IMR-90 (cell line): ENCODE data around the gene PRKAG3. TPM values are rescaled to one million over a fixed set of nuclear protein-coding genes. Genes with fewer than 3 reads are reported as not detected.
A peak's percentile ranks its signal among the peaks of the same experiment; 100 is the strongest.

Experiments used
- ATAC-seq: fragments of 200-7000 bp; cut with Tn5 transposase; 2 replicates; pipeline ENCODE4 v1.9.1; 2020; ENCODE audit warnings: low read depth, mild to moderate bottlenecking, moderate library complexity
- BruUV-seq: library from RNA; stranded (reverse); fragments of 400-500 nt; replicated peaks from 2 replicates; lab custom pipeline; 2021; lab: Mats Ljungman, UMichigan
- CTCF ChIA-PET: fragments of 300-600 bp; formaldehyde crosslinking; extraction: SDS; loops from one replicate; lab custom pipeline; 2021; ENCODE audit warnings: antibody characterized with exemption; lab: Yijun Ruan, JAX
- POLR2A ChIA-PET: fragments of 300-600 bp; sonication (Branson Sonifier 250); formaldehyde crosslinking; loops from one replicate; lab custom pipeline; 2022; ENCODE audit warnings: antibody characterized with exemption; ENCODE audit not compliant: unreplicated experiment; lab: Charles Lee
- DNase-seq: peaks from one replicate; pipeline ENCODE4 v3.0.0; 2013
- H2AFZ ChIP-seq: replicated peaks from 2 replicates; pipeline ENCODE3; 2013; ENCODE audit warnings: low read length, mild to moderate bottlenecking; ENCODE audit not compliant: poor library complexity
- H2AK5ac ChIP-seq: 2 replicates; pipeline ENCODE4 v1.6.1; 2013; ENCODE audit warnings: low read depth, low read length, inconsistent platforms
- H2AK9ac ChIP-seq: replicated peaks from 2 replicates; pipeline ENCODE3; 2013; ENCODE audit warnings: mild to moderate bottlenecking, low read depth, low read length, moderate library complexity; ENCODE audit not compliant: poor library complexity
- H2BK120ac ChIP-seq: 2 replicates; pipeline ENCODE4 v1.6.1; 2013; ENCODE audit warnings: low read depth, low read length, inconsistent platforms
- H2BK15ac ChIP-seq: 3 replicates; pipeline ENCODE4 v1.6.1; 2013; ENCODE audit warnings: low read depth, low read length, inconsistent platforms
- H2BK20ac ChIP-seq: 2 replicates; pipeline ENCODE4 v1.6.1; 2013; ENCODE audit warnings: low read depth, mild to moderate bottlenecking, inconsistent platforms, low read length, moderate library complexity
- H2BK5ac ChIP-seq: 2 replicates; pipeline ENCODE4 v1.6.1; 2013; ENCODE audit warnings: mild to moderate bottlenecking, low read depth, low read length, inconsistent platforms; ENCODE audit not compliant: poor library complexity, severe bottlenecking
- H3K14ac ChIP-seq: replicated peaks from 2 replicates; pipeline ENCODE4 v1.6.1; 2013; ENCODE audit warnings: low read depth, low read length, inconsistent platforms
- H3K18ac ChIP-seq: 2 replicates; pipeline ENCODE4 v1.6.1; 2013; ENCODE audit warnings: low read depth, low read length, control low read depth
- H3K23ac ChIP-seq: 2 replicates; pipeline ENCODE4 v1.6.1; 2013; ENCODE audit warnings: low read depth, low read length, inconsistent platforms
- H3K27ac ChIP-seq: 2 replicates; pipeline ENCODE4 v1.5.1; 2013; ENCODE audit warnings: mild to moderate bottlenecking, control low read depth, low read length; ENCODE audit not compliant: insufficient read depth
- H3K27me3 ChIP-seq: 2 replicates; pipeline ENCODE4 v1.6.1; 2013; ENCODE audit warnings: low read length; ENCODE audit not compliant: control insufficient read depth, insufficient read depth
- H3K36me3 ChIP-seq: 2 replicates; pipeline ENCODE4 v1.6.1; 2013; ENCODE audit warnings: low read length, mixed read lengths; ENCODE audit not compliant: control insufficient read depth, insufficient read depth
- H3K4ac ChIP-seq: 2 replicates; pipeline ENCODE4 v1.6.1; 2013; ENCODE audit warnings: low read depth, low read length, inconsistent platforms
- H3K4me1 ChIP-seq: 2 replicates; pipeline ENCODE4 v1.6.1; 2013; ENCODE audit warnings: low read length, mixed read lengths; ENCODE audit not compliant: control insufficient read depth, insufficient read depth
- H3K4me2 ChIP-seq: 2 replicates; pipeline ENCODE4 v1.6.1; 2013; ENCODE audit warnings: low read depth, mild to moderate bottlenecking, control low read depth, low read length, moderate library complexity
- H3K4me3 ChIP-seq: 2 replicates; pipeline ENCODE4 v1.5.1; 2013; ENCODE audit warnings: low read depth, mild to moderate bottlenecking, control low read depth, low read length, moderate library complexity; ENCODE audit not compliant: insufficient read depth
- H3K56ac ChIP-seq: 2 replicates; pipeline ENCODE4 v1.6.1; 2013; ENCODE audit warnings: low read length, inconsistent platforms; ENCODE audit not compliant: insufficient read depth; ENCODE audit errors: extremely low read depth
- H3K79me1 ChIP-seq, 2 experiments: 2 replicates each; pipeline ENCODE4 v1.6.1; 2013; ENCODE audit warnings: low read length in 2 of 2, inconsistent platforms in 1 of 2, low read depth in 1 of 2
- H3K9ac ChIP-seq: 2 replicates; pipeline ENCODE4 v1.6.1; 2013; ENCODE audit warnings: low read depth, low read length, control low read depth
- H3K9me1 ChIP-seq: 2 replicates; pipeline ENCODE4 v1.6.1; 2013; ENCODE audit warnings: low read length, inconsistent platforms; ENCODE audit not compliant: insufficient read depth
- H3K9me3 ChIP-seq: 2 replicates; pipeline ENCODE4 v1.6.1; 2013; ENCODE audit warnings: low read length; ENCODE audit not compliant: control insufficient read depth, insufficient read depth
- H4K20me1 ChIP-seq: 2 replicates; pipeline ENCODE4 v1.6.1; 2013; ENCODE audit warnings: low read length, inconsistent platforms; ENCODE audit not compliant: insufficient read depth
- H4K5ac ChIP-seq: 2 replicates; pipeline ENCODE4 v1.6.1; 2013; ENCODE audit warnings: mild to moderate bottlenecking, low read depth, low read length, control low read depth
- H4K8ac ChIP-seq, 2 experiments: 2 replicates each; pipeline ENCODE4 v1.6.1; 2013; ENCODE audit warnings: low read depth in 2 of 2, low read length in 2 of 2, control low read depth in 1 of 2, inconsistent platforms in 1 of 2
- H4K91ac ChIP-seq: 2 replicates; pipeline ENCODE4 v1.6.1; 2013; ENCODE audit warnings: low read depth, low read length, inconsistent platforms; ENCODE audit not compliant: insufficient read depth
- BHLHE40 ChIP-seq: fragments of 150-350 bp; IDR thresholded peaks from 2 replicates; pipeline ENCODE4 v1.6.1; 2016; ENCODE audit warnings: mild to moderate bottlenecking, low read depth, low read length
- CEBPB ChIP-seq: IDR thresholded peaks from 2 replicates; pipeline ENCODE4 v1.6.1; 2012; ENCODE audit warnings: low read depth, low read length, improper control_type of control experiment
- CHD1 ChIP-seq: IDR thresholded peaks from 2 replicates; pipeline ENCODE4 v1.6.1; 2012; ENCODE audit warnings: low read depth, low read length, improper control_type of control experiment
- CTCF ChIP-seq: conservative IDR thresholded peaks from 2 replicates; pipeline ENCODE4 v1.5.1; 2012; ENCODE audit warnings: mild to moderate bottlenecking, low read depth, low read length, improper control_type of control experiment
- ELK1 ChIP-seq: fragments of 150-350 bp; IDR thresholded peaks from 2 replicates; pipeline ENCODE4 v1.6.1; 2016; ENCODE audit warnings: low read depth, mild to moderate bottlenecking, low read length, moderate library complexity, borderline replicate concordance
- FOS ChIP-seq: fragments of 150-350 bp; IDR thresholded peaks from 2 replicates; pipeline ENCODE4 v1.6.1; 2016; ENCODE audit warnings: low read depth, low read length
- MAFK ChIP-seq: IDR thresholded peaks from 2 replicates; pipeline ENCODE4 v1.6.1; 2012; ENCODE audit warnings: low read depth, low read length, improper control_type of control experiment
- MAZ ChIP-seq: IDR thresholded peaks from 2 replicates; pipeline ENCODE4 v1.6.1; 2012; ENCODE audit warnings: low read depth, mild to moderate bottlenecking, low read length, improper control_type of control experiment, moderate library complexity, borderline replicate concordance
- MXI1 ChIP-seq: IDR thresholded peaks from 2 replicates; pipeline ENCODE4 v1.6.1; 2012; ENCODE audit warnings: low read depth, mild to moderate bottlenecking, low read length, moderate library complexity, borderline replicate concordance
- NFE2L2 ChIP-seq: fragments of 150-350 bp; IDR thresholded peaks from 2 replicates; pipeline ENCODE4 v1.6.1; 2016; ENCODE audit warnings: low read depth, mild to moderate bottlenecking, low read length
- POLR2A ChIP-seq: IDR thresholded peaks from 2 replicates; pipeline ENCODE4 v1.6.1; 2012; ENCODE audit warnings: mild to moderate bottlenecking, low read depth, low read length
- RAD21 ChIP-seq: IDR thresholded peaks from 2 replicates; pipeline ENCODE4 v1.6.1; 2012; ENCODE audit warnings: low read length, improper control_type of control experiment
- RCOR1 ChIP-seq: IDR thresholded peaks from 2 replicates; pipeline ENCODE4 v1.6.1; 2012; ENCODE audit warnings: mild to moderate bottlenecking, low read length, improper control_type of control experiment; ENCODE audit not compliant: insufficient replicate concordance
- RFX5 ChIP-seq: IDR thresholded peaks from 2 replicates; pipeline ENCODE4 v1.8.0; 2012; ENCODE audit warnings: low read depth, mild to moderate bottlenecking, low read length, moderate library complexity
- SMC3 ChIP-seq: fragments of 150-350 bp; IDR thresholded peaks from 2 replicates; pipeline ENCODE4 v1.6.1; 2016; ENCODE audit warnings: low read depth, mild to moderate bottlenecking, antibody characterized with exemption, low read length, moderate library complexity
- USF2 ChIP-seq: fragments of 150-350 bp; IDR thresholded peaks from 2 replicates; pipeline ENCODE4 v1.6.1; 2017; ENCODE audit warnings: mild to moderate bottlenecking, antibody characterized with exemption, low read length, low read depth
- WGBS, 2 experiments: methylation state at CpG; one replicate each; pipeline versions ENCODE4 v1.1.5 to v1.1.7; 2013; ENCODE audit warnings: missing lambda C conversion rate in 2 of 2; ENCODE audit not compliant: insufficient read length in 1 of 2; ENCODE audit errors: extremely low coverage in 2 of 2; 5-methylcytosine and 5-hydroxymethylcytosine counted together
- dilution Hi-C: fragments of 300-500 bp; cut with HindIII; formaldehyde crosslinking; loops from one replicate; pipeline ENCODE4 v1.14.3; 2018; ENCODE audit warnings: low sequenced_read_pairs; ENCODE audit not compliant: unreplicated experiment
- in situ Hi-C: fragments of 300-500 bp; cut with MboI; formaldehyde crosslinking; loops from 3 replicates; pipeline ENCODE4 v1.14.3; 2019; ENCODE audit warnings: low sequenced_read_pairs, inconsistent platforms, mixed read lengths
- intact Hi-C: fragments of 100-400 bp; cut with micrococcal nuclease; formaldehyde crosslinking; loops from 2 replicates; pipeline ENCODE4 v1.10.0; 2022
- polyA plus RNA-seq, 3 experiments: library from polyadenylated mRNA; depleted of rRNA; stranded (reverse); fragments of >200 nt; gene quantifications; 2 replicates each; pipeline ENCODE4 v1.2.3, GENCODE V29; 2012; ENCODE audit warnings: low replicate concordance in 1 of 3
- total RNA-seq: library from RNA; depleted of rRNA; stranded (reverse); fragments of >200 nt; gene quantifications from 2 replicates; pipeline ENCODE4 v1.2.3, GENCODE V29; 2012

Gene PRKAG3
- total and polyA plus RNA-seq, 2 of the 4 experiments (the other 2 are of a cell fraction): not detected

- no peak overlapping the region for H3K9ac ChIP-seq
- H3K4ac ChIP-seq: no peak overlapping the region
- H2BK20ac ChIP-seq: no peak overlapping the region
- dilution Hi-C loops: no loop called here
- no peak overlapping the region for H4K8ac ChIP-seq
- CTCF ChIA-PET: no interaction called here
- H2AK5ac ChIP-seq: no peak overlapping the region
- peaks cover 21% of the 10 kb centered on the region for H3K27me3 ChIP-seq
- peaks cover 2% of the 10 kb centered on the region; the same call in 1 of the 2 replicates for H3K36me3 ChIP-seq
- no peaks in the 10 kb centered on the region for H3K9me3 ChIP-seq
- H3K4me1 ChIP-seq: peaks cover 2% of the 10 kb centered on the region; the same call in 1 of the 2 replicates
- ATAC-seq (no peak), DNase-seq (no peak)
- no peak overlapping the region for H2BK15ac ChIP-seq
- H3K18ac ChIP-seq: no peak overlapping the region
- H4K20me1 ChIP-seq: no peaks in the 10 kb centered on the region
- 97% methylated on average over 5 of the region's 9 CpGs; no CpG with 5 or more reads in 1 of the 2 experiments for WGBS, 2 experiments
- peak overlapping the region; percentile 42 for H2AK9ac ChIP-seq
- H2BK120ac ChIP-seq: no peak overlapping the region
- BruUV-seq: no TSS peak
- no peak for TF ChIP-seq CEBPB
- TF ChIP-seq MAFK: no peak
- TF ChIP-seq ELK1: no peak
- TF ChIP-seq BHLHE40: no peak
- no peak for TF ChIP-seq POLR2A
- TF ChIP-seq MAZ: no peak
- TF ChIP-seq MXI1: no peak
- TF ChIP-seq SMC3: no peak
- TF ChIP-seq FOS: no peak
- TF ChIP-seq RCOR1: no peak
- TF ChIP-seq RFX5: no peak
- TF ChIP-seq CTCF: no peak
- no peak for TF ChIP-seq CHD1
- no peak for TF ChIP-seq RAD21
- TF ChIP-seq NFE2L2: no peak
- TF ChIP-seq USF2: no peak
- no peak overlapping the region for H3K27ac ChIP-seq
- H2AFZ ChIP-seq: no peak overlapping the region
- H3K56ac ChIP-seq: 0 out of 2 replicates have a peak overlapping the region, but pooled peaks have one; percentile 6
- H3K79me1 ChIP-seq: no peaks in the 10 kb centered on the region
- POLR2A ChIA-PET: no interaction called here
- H4K91ac ChIP-seq: no peak overlapping the region
- in situ Hi-C loops: no loop called here
- no peak overlapping the region for H3K4me2 ChIP-seq
- H4K5ac ChIP-seq: no peak overlapping the region
- H3K14ac ChIP-seq: no peak overlapping the region
- intact Hi-C loops: no loop called here
- H2BK5ac ChIP-seq: no peak overlapping the region
- H3K4me3 ChIP-seq: no peak overlapping the region
- H3K23ac ChIP-seq: no peak overlapping the region
- H3K9me1 ChIP-seq: no peaks in the 10 kb centered on the region
These were observed 8.3 kb downstream of the PRKAG3 start for GRCh38 chr2:218823196-218823855.
